ENCODE data around the gene SCUBE1.

The SCUBE1 gene

GRCh38 chr22:43343262-43343669, at the start of gene SCUBE1:
TSS of gene SCUBE1 (minus strand) at chr22:43343372. CDS start at chr22:43343261, 111 bp downstream.
- peak; percentile 59 for DNase-seq

GRCh38 chr22:43392385-43392989, 49.3 kb upstream of the SCUBE1 start:
- no peak for DNase-seq

- no peak for DNase-seq
These were observed 48.1 kb upstream of the SCUBE1 start for GRCh38 chr22:43391306-43391705.

GRCh38 chr22:43390872-43391271, 47.7 kb upstream of the SCUBE1 start:
- DNase-seq, result no peak

- no peak for DNase-seq
These were observed 47.0 kb upstream of the SCUBE1 start for GRCh38 chr22:43390166-43390565.

GRCh38 chr22:43389227-43389836, 46.2 kb upstream of the SCUBE1 start:
- no peak for DNase-seq

GRCh38 chr22:43388420-43388851, 45.3 kb upstream of the SCUBE1 start:
- DNase-seq, result peak; percentile 74

GRCh38 chr22:43387815-43388214, 44.6 kb upstream of the SCUBE1 start:
- DNase-seq, result no peak

- peak; percentile 73 for DNase-seq
These were observed 42.8 kb upstream of the SCUBE1 start for GRCh38 chr22:43385770-43386641.

- DNase-seq, result no peak
These were observed 41.7 kb upstream of the SCUBE1 start for GRCh38 chr22:43384863-43385262.

GRCh38 chr22:43381693-43382092, 38.5 kb upstream of the SCUBE1 start:
- no peak for DNase-seq

GRCh38 chr22:43377896-43378704, 34.9 kb upstream of the SCUBE1 start:
- DNase-seq, result no peak

- no peak for DNase-seq
These were observed 34.4 kb upstream of the SCUBE1 start for GRCh38 chr22:43377548-43377895.

- no peak for DNase-seq
These were observed 33.8 kb upstream of the SCUBE1 start for GRCh38 chr22:43376765-43377547.

GRCh38 chr22:43375951-43376455, 32.8 kb upstream of the SCUBE1 start:
- no peak for DNase-seq

GRCh38 chr22:43370036-43370435, 26.9 kb upstream of the SCUBE1 start:
- DNase-seq, result no peak

GRCh38 chr22:43365715-43366440, 22.7 kb upstream of the SCUBE1 start:
- DNase-seq, result no peak

- no peak for DNase-seq
These were observed 20.9 kb upstream of the SCUBE1 start for GRCh38 chr22:43364169-43364435.

- DNase-seq, result no peak
These were observed 20.4 kb upstream of the SCUBE1 start for GRCh38 chr22:43363315-43364168.

GRCh38 chr22:43360576-43360975, 17.4 kb upstream of the SCUBE1 start:
- DNase-seq, result no peak

- no peak for DNase-seq
These were observed 13.7 kb upstream of the SCUBE1 start for GRCh38 chr22:43356881-43357280.
